H1 (cell line): ENCODE results near the gene LRRK1. TPM values are rescaled to one million over a fixed set of nuclear protein-coding genes. Genes with fewer than 3 reads are reported as not detected.

ENCODE experiments used
- HDAC2 ChIP-seq, 2 experiments: fragments of 300-600 bp in 1 of 2; sonication (generic) in 1 of 2; IDR thresholded peaks; 2 replicates each; pipeline ENCODE4 v1.6.1; 2011 to 2012; ENCODE audit warnings: low read depth in 2 of 2, low read length in 2 of 2, mild to moderate bottlenecking in 2 of 2, moderate library complexity in 2 of 2, borderline replicate concordance in 1 of 2, inconsistent platforms in 1 of 2
- TBP ChIP-seq: IDR thresholded peaks from 2 replicates; pipeline ENCODE4 v1.6.1; 2011; ENCODE audit warnings: low read depth, low read length, improper control_type of control experiment
- polyA plus RNA-seq, 7 experiments: library from polyadenylated mRNA; depleted of rRNA in 3 of 7; stranded (reverse) in 5 of 7; unstranded in 2 of 7; fragments of >200 nt in 5 of 7; fragments of 200-250 nt in 2 of 7; gene quantifications; 1 replicate in 5 of 7; 2 replicates in 1 of 7; 4 replicates in 1 of 7; pipeline versions ENCODE4 v1.2.1 to v1.2.3, GENCODE V29; 2011 to 2013; ENCODE audit warnings: missing spikeins in 2 of 7, mixed read lengths in 2 of 7
- total RNA-seq: library from RNA; stranded (reverse); fragmentation: NEBNext Ultra II Directional; extraction: Animal tissue kit (Norgen Biotek cat#: 25700); gene quantifications from 2 replicates; pipeline ENCODE4 v1.2.1, GENCODE V29; 2021
- TF ChIP-seq, protein P1 (sequence below): IDR thresholded peaks from 2 replicates; pipeline ENCODE4 v1.6.1; 2011; ENCODE audit warnings: low read depth, mild to moderate bottlenecking, low read length; ENCODE audit not compliant: insufficient read depth

Gene LRRK1
- total and polyA plus RNA-seq, 2 of the 8 experiments (the other 6 are each of a cell fraction or from before 2014, with no cell fraction given): 1.2 to 3.6 TPM

DNA sequence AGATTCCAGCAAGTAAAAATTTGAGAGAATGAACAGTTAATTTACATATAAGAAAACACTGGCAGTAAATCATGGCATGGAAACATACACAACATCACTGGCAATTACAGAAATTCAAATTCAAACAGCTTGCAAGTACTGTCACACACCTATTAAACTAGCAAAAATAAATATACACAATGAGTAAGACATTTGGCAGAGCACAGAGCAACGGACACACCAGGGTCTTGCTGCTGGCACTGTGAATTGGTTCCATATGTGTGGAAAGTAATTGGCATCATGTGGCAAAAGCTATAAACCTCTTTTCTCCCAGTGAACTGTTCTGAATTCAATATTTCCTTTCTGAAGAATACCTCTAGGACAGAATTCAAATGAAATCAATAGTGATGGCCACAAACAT, 78.3 kb downstream of the LRRK1 start (continued):
- TF ChIP-seq, protein P1, sequence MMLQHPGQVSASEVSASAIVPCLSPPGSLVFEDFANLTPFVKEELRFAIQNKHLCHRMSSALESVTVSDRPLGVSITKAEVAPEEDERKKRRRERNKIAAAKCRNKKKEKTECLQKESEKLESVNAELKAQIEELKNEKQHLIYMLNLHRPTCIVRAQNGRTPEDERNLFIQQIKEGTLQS: no peak
- TF ChIP-seq TBP (no peak), HDAC2 (IDR thresholded peaks at IDR 0.05; ENCODE audit: borderline replicate concordance in 1 of 2, low read depth in 2 of 2, low read length in 2 of 2) (no peak)
- TF ChIP-seq, all 59 proteins: peak for 0
